Tongue (tissue), 2 donors: ENCODE results near the gene ADAM17. TPM values are rescaled to one million over a fixed set of nuclear protein-coding genes. Genes with fewer than 3 reads are reported as not detected.
"Not testable (repeated sequence)": the region's sequence is repeated elsewhere in the genome, so short reads cannot be mapped to it uniquely, and the experiment has no call there.

Source experiments
- DNase-seq: peaks from one replicate; pipeline ENCODE4 v3.0.0-alpha.2; 2015
- total RNA-seq: library from RNA; depleted of rRNA; stranded (reverse); fragments of >200 nt; gene quantifications from one replicate; pipeline ENCODE4 v1.2.3, GENCODE V29; 2014

Gene ADAM17
- total RNA-seq = 29.8 TPM

DNA sequence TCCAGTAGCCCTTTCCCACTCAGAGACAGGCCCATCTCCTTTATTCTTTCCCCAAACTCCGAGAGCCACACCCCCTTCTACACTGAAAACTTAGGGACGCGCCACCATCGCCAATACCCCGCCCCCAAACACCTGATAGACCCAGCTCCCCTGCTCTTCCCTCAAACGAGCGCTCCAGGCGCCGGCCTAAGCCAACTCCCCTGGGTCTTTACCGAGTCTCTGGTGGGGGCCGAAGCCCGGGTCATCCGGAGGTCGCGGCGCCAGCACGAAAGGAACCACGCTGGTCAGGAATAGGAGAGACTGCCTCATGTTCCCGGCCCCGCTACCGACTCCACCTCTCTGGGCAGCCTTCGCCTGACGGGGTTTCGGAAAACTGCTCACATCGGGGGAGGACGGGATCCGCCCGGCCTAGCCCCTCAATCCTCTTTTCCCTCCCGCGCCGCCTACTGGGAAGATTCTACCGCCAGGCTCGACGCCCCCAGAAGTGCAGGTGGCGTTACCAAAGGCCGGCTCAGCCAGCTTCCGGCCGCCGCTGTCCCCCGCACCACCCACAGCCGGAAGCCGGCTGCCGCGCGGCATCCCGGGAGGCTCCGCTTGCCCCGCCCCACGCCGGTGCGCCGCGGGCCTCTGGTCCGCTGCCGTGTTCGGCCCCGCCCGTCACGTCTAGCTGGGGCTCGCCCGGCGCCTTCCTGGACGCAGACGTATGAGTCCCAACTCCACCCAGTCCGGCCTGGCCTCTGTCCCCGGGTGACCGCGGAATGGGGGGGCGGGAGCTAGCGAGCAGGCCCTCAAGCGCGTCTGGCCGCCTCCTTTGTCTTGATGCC is at the start of gene ADAM17:
Gene ADAM17, minus strand, starts transcription at position 534 of the 824 bp plus-strand sequence. Its CDS starts 225 bp downstream, at position 309.
- peak; percentile 98 for DNase-seq

DNA sequence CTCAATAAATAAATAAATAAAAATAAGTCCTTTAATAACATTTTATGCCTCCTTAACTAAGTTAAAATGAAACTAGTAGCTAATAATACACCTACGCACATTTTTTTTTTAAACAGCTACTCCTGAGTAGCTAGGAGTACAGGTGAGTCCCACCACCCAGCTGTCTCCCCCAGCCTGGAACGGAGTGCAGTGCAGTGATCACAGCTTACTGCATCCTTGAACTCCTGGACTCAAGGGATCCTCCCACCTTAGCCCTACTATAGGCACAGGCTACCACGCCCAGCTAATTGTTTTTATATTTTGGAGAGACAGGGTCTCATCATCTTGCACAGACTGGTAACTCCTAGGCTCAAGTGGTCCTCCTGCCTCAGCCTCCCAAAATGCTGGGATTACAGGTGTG is 46.8 kb upstream of the ADAM17 start:
- DNase-seq = no peak

DNA sequence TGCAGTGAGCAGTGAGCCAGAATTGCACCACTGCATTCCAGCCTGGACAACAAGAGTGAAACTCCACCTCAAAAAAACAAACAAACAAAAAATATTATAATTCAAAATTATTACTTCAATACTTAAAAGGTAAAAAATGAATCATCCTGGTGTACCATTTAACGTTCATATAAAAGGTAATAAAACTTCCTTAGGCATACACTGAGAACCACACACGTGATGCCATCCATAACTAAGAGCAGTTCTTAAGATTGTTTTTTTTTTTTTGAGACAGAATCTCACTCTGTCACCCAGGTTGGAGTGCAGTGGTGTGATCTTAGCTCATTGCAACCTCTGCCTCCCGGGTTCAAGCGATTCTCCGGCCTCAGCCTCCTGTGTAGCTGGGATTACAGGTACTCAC is 45.8 kb upstream of the ADAM17 start:
- no peak for DNase-seq

DNA sequence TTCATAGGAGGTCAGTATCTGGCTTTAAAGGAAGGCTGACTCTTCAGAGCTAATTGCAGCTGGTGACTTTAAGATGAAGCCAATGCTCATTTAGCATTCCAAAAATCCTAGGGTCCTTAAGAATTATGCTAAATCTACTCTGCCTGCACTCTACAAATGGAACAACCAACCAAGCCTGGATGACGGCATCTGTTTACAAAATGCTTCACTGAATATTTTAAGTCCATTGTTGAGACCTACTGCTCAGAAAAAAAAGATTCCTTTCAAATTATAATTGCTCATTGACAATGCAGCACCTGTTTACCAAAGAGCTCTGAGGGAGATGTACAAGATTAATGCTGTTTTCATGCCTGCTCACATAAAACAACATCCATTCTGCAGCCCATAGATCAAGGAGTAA is 43.8 kb upstream of the ADAM17 start:
- no peak for DNase-seq

DNA sequence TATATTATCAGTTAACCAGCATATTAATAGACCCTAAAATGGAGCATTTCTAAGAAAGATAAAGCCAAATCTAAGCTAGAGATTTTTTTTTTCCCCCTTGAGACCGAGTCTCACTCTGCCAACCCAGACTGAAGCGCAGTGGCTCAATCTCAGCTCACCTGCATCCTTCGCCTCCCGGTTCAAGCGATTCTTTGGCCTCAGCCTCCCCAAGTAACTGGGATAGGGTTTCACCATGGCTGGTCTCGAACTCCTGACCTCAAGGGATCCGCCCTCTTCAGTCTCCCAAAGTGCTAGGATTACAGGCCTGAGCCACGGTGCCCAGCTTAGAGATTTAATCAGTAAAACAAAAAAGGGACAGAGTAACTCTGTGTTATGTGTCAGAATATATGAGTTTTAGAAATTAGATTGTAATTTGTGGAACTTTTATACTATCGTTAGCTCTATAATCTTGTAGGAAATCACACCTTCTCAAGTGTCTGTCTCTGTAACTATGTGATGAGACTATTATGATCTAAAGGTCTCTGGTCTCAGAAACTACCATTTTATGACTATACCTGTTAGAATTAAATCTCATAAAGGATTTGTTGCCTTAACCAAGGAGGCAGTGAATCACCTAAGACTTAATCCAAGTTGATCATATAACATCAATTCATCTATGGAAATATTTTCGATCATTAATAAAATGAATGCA is 41.1 kb upstream of the ADAM17 start:
- DNase-seq = no peak

DNA sequence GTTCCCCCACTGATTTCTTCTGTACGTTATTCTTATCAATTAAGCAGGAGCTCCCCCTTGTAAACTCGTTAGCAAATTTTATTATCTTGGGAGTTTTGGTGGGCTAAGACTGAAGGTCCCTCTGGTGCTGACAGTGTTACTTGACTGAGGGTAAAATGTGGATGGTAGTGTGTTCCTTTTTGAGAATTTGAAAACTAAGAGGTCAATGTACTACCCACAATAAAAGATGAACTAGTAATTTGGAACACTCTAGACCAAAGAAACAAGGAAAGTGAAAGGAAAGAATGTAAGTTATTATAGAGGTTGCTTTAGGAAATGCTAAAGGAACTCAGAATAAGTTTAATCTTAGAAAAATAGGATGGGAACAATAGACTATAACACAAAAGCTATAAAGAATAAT is 40.1 kb upstream of the ADAM17 start:
- DNase-seq = no peak

DNA sequence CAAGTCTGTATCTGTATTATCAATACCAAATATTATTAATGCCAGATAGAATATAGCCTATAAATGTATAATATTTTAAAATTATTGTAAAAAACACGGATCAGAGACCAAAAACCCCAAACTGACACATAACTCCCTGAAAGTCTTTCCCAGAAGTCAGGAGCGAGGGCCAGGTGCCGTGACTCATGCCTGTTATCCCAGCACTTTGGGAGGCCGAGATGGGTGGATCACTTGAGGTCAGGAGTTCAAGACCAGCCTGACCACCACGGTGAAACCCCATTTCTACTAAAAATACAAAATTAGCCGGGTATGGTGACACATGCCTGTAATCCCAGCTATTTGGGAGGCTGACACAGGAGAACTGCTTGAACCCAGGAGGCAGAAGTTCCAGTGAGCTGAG is 39.6 kb upstream of the ADAM17 start:
- not testable (repeated sequence) for DNase-seq

DNA sequence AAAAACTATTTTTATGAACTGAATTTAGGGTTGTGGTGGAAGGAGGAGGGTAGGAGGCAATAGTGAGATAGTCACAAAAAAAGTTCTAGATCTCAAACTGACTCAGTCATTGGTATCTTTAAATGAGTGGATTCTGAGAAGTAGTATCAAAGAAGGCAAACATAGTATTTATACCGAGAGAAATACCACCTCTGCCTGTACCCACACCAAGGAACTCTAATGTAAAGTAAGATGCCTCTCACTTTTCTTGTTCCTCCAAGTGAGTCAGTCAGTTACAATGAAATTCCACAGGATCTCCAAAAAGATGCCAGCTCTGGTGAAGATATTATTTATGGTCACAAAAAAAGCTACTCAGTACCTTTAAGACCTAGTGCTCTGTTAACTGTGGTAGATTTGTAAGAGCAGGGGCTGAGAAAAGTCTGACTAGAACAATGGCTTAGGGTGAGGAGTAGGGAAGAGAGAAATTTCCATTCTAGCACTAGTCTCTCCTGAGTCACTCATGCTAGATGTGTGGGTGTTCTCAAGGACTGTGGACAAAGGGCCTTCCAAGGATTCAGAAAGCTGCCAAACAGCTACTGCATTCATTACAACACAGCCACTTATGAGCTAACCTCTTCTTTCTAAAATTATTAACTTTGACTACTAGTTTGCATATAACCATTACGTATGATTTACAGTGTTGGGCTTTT is 38.9 kb upstream of the ADAM17 start:
- no peak for DNase-seq

DNA sequence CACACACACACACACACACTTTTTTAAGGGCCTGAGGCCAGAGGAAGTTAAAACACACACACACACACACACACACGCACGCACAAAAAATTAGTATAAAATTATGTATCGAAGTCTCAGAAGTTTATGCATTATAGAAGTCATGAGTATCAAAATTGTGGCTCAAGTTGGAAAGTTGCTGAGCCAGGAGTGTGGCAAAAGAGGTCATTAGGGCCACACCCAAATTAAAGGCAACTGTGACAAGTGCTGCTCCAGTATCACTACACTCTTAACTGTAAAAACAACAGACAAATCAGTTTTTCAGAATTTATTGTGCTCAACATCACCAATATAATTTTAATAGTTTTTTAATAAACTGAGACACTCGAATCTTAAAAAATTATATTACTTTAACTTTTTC is 38.3 kb upstream of the ADAM17 start:
- no peak for DNase-seq

DNA sequence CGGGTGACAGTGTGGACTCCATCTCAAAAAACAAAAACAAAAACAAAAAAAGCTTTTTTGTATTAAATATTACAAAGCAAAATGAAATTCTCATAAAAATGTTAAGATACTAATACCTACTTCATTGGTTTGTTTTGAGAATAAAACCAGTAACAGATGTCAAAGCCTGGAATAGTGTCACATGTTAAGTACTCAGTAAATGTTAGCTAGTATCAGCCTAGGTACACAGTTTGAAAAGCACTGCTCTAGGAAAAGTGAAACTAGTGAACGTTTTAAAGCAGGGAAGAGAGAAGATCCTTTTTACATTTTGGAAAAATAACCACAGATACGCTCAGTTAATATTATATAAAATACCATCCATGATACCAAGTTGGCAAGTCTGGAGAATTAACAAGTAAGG is 37.1 kb upstream of the ADAM17 start:
- no peak for DNase-seq

DNA sequence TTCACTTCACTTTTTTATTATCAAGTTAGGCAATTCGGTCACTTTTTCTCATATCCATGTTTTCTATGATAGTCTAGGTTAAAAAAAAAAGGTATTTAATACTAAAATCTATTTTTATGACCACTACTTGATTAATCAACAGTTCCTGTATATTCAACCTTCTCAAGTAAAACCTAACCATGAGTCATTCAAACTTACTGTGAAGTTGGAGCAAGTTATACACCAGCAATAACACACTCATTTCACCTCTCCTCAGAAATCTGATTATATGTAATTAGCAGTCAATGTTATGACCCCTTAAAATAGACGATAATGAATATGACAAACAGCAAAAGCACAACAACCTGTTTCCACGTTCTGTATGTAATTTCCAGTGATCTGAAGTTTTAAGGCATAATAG is 35.0 kb upstream of the ADAM17 start:
- no peak for DNase-seq

DNA sequence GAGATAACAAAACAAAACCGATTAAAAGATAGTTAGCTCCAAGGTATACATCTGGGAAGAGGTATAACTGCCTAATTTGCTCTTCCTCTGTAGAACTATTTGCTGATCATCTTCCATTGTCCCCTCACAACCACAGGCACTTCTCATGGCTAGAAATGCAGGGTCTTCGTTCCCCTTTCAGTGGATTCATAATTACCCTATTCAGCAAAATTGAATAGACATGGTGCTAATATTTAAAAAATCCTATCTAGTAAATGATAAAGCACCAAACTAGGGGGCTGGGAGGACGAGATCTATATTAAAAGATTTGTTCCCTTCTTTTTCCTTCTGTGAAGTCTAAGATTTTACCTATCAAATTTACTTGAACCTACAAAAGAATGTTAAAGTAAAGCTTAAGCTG is 30.8 kb upstream of the ADAM17 start:
- DNase-seq = no peak

DNA sequence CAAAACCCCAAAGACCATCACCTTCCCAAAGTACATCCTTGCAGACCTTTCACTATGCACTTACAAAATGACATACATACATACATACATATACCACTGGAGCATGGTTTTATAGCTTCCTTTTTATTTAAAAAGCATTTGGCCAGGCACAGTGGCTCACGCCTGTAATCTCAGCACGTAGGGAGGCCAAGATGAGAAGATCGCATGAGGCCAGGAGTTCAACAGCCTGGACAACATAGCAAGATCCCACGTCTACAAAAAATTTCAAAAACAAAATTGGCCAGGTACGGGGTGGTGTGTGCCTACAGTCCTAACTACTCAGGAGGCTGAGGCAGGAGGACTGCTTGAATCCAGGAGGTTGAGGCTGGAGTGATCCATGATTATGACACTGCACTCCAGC is 29.9 kb upstream of the ADAM17 start:
- DNase-seq = no peak

DNA sequence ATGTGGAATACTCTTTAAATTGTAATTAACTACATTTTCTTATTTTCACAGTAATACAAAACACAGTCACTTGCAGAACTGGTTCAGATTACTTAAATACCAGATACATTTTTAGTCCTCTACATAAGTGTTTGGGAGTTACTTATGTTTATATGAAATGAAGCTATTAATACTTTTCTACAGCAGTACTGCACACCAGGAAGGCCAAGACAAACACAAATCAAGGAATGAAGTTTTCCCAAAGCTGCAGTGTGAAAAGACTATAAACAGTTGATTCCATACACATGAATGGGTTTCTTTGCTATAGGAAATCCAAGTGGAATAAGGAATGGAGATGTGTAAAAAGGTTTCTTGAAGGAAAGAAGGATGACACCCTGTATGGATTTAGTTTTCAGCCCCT is 29.3 kb upstream of the ADAM17 start:
- DNase-seq = not testable (repeated sequence)

DNA sequence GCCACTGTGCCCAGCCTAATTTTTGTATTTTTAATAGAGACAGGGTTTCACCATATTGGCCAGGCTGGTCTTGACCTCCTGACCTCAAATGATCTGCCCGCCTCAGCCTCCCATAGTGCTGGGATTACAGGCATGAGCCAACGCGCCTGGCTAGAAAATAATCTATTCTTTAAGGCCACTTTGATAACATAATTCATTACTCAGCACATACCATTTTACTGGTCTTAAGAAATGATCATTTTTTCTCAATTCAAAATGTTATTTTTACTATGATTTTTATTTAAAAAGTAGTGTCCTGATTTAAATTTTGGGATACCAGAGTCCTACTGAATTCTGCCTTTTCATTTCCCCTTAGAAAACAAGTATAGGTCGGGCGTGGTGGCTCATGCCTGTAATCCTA is 27.0 kb upstream of the ADAM17 start:
- no peak for DNase-seq

DNA sequence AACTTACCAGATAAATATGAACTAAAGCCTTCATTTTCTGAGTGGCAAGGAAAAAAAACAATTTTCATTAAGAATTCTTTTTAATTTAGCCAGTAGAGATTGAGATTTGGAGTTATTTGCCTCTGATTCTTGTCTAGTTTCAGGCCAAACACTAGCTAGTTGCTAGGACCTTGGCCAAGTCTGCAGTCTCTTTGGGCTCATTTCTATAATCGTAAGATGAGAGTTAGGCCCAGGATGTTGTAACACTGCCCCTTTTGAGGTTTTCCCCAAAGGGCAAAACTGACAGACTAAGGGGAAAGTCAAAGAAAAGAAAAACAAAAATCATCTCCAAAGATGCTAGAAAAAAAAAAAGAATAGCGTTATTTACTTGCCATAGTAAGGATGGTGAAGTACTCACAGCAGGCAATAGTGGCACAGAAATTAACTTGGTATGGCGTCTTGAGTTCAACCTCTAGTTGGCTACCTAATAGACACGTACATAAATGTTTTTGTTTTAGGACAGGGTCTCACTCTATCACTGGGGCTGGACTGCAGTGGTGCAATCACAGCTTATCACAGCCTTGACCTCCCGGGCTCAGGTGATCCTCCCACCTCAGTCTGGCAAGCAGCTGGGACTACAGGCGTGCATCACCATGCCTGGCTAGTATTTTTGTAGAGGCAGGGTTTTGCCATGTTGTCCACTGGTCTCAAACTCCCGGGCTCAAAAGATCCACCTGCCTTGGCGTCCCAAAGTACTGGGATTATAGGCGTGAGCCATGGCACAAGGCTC is 23.0 kb upstream of the ADAM17 start:
- DNase-seq = no peak

DNA sequence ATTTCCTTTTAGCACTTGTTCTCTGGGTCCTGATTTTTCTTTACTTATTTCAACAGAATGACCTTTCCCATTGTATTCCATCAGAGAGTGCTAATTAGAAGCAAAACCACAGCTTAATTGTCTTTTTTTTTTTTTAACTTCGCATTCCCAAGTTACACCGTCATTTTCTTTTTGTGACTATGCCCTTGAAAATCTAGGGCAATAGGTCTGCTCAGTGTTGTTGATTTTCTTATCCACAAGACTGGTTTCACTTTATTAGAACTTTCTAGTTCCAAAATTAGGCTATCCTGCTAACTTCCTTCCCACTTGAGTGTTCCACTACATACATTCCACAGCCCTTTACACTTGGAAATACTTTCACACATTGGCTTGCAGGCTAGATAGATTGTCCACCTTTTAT is 18.7 kb upstream of the ADAM17 start:
- DNase-seq = no peak

DNA sequence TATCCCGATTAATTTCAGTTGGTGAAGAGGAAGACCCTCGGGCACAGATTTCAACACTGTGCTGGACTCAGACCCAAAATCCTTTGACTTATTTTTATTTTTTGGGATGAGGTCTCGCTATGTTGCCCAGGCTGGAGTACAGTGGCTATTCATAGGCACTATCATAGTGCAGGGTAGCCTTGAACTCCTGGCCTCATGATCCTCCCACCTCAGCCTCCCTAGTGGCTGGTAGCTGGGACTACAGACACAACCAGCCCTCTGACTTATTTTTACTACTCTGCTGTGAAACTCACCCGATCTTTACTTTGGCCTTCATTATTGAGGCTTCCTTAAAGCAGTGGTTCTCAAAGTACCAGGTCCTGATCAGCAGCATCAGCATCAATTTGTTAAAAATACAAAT is 18.2 kb upstream of the ADAM17 start:
- no peak for DNase-seq

DNA sequence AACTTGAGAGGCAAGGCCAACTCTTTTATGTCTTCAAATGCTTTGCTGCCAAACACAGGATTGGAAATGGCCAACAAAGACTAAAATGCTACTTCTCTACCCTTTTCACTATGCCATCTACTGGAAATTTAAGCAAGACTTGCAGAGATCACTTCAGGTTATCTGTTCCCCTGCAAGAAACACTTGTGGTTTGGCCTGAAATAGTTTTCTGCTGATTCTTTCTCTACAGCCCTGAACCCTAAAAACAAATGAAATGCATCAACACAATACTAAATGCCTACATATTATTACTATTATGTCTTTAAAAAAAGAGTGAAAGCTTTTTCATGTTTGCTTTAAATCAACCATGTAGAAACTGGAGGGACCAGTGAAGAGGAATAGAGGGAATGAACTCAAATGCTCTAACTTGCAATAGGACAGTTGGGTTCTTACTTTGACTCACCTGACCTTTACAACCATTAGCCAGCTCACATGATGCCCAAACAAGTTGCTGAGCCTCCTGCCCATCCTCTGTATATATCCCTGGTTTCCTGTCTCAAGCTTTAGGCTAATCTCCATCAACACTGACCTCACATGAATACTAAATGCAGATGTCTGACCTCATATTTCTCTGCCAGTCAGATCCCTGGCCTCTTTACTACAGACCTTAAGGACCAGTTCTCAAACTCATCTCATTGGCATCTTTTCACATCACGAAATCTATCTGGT is 17.5 kb upstream of the ADAM17 start:
- no peak for DNase-seq

DNA sequence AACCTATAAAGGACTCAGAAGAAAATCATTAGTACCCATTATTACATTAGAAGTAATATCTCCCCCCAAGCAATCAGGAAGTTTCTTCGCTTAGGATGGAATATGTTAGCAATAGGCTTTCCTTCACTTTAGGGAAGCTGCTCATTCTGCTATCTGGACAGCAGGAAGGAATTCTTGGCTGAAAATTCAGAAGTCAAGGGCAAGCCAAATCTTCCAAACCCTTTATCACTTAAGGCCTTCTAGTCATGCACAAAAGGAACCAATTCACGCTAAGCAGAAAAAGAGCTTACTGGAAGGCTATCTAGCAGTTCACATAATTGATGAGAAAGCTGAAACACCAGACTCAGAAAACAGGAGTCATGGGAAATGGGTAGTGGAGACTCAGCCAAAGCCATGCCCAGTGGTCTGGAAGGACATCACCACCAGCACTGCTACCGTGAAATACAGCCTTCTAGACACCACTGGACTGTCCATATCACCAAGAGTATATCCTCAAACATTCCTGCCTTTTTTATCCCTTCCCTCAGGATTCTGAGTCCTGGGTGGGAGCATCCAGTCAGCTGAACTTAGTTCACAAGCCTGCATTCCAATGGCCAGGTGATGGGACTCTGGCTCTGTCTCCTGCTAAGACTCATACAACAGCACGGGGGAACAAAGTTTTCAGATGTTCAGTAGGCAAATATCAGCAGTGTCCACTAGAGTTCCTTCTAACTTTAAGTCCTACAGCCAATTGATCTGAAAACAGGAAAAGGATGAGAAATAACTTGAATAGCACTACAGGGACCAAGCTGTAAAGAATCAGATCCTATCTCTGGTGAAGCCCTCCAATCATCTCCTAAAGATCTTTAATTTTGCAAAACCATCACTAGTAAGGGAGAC is 14.8 kb upstream of the ADAM17 start:
- DNase-seq = no peak
